HEK293T (cell line): Measurements from ENCODE around the gene MYCBP2.
"Not testable (repeated sequence)": the region's sequence is repeated elsewhere in the genome, so short reads cannot be mapped to it uniquely, and the experiment has no call there.

Source experiments
- CTCF ChIA-PET: fragments of 350-600 bp; formaldehyde crosslinking; extraction: SDS; loops from one replicate; lab custom pipeline; 2021; ENCODE audit warnings: antibody characterized with exemption, inconsistent platforms; lab: Yijun Ruan, JAX
- POLR2A ChIA-PET: fragments of 350-600 bp; formaldehyde crosslinking; extraction: SDS; loops from one replicate; lab custom pipeline; 2020; ENCODE audit warnings: antibody characterized with exemption, inconsistent platforms; lab: Yijun Ruan, JAX
- DNase-seq: peaks from one replicate; pipeline ENCODE4 v3.0.0; 2012; ENCODE audit warnings: mixed read lengths; ENCODE audit errors: extremely low spot score
- ARNT ChIP-seq: fragments of 450-650 bp; IDR thresholded peaks from 2 replicates; pipeline ENCODE4 v1.6.1; 2017; ENCODE audit warnings: mild to moderate bottlenecking
- BHLHE40 ChIP-seq: fragments of 450-650 bp; IDR thresholded peaks from 2 replicates; pipeline ENCODE4 v1.6.1; 2016; ENCODE audit warnings: mild to moderate bottlenecking, moderate library complexity, borderline replicate concordance
- CTBP1 ChIP-seq: fragments of 450-650 bp; IDR thresholded peaks from 2 replicates; pipeline ENCODE4 v1.6.1; 2016; ENCODE audit warnings: borderline replicate concordance
- ELF4 ChIP-seq: fragments of 450-650 bp; IDR thresholded peaks from 2 replicates; pipeline ENCODE4 v1.6.1; 2017; ENCODE audit warnings: antibody characterized with exemption
- FOXA1 ChIP-seq: fragments of 450-650 bp; IDR thresholded peaks from 2 replicates; pipeline ENCODE4 v1.6.1; 2016; ENCODE audit warnings: mild to moderate bottlenecking
- FOXK2 ChIP-seq: fragments of 450-650 bp; IDR thresholded peaks from 2 replicates; pipeline ENCODE4 v1.6.1; 2016; ENCODE audit warnings: mild to moderate bottlenecking
- FOXM1 ChIP-seq: fragments of 450-650 bp; IDR thresholded peaks from 2 replicates; pipeline ENCODE4 v1.6.1; 2017; ENCODE audit warnings: mild to moderate bottlenecking, borderline replicate concordance
- HDGF ChIP-seq: fragments of 450-650 bp; IDR thresholded peaks from 2 replicates; pipeline ENCODE4 v1.6.1; 2017; ENCODE audit warnings: antibody characterized with exemption, borderline replicate concordance
- L3MBTL2 ChIP-seq: fragments of 450-650 bp; conservative IDR thresholded peaks from 2 replicates; pipeline ENCODE4 v1.6.1; 2016; ENCODE audit warnings: mild to moderate bottlenecking
- LEF1 ChIP-seq: fragments of 450-650 bp; IDR thresholded peaks from 2 replicates; pipeline ENCODE4 v1.6.1; 2017; ENCODE audit warnings: mild to moderate bottlenecking, borderline replicate concordance
- NFRKB ChIP-seq: fragments of 450-650 bp; IDR thresholded peaks from 2 replicates; pipeline ENCODE4 v1.6.1; 2016; ENCODE audit warnings: mild to moderate bottlenecking, moderate library complexity
- PKNOX1 ChIP-seq: fragments of 450-650 bp; IDR thresholded peaks from 2 replicates; pipeline ENCODE4 v1.6.1; 2016
- SP1 ChIP-seq: fragments of 450-650 bp; IDR thresholded peaks from 2 replicates; pipeline ENCODE4 v1.6.1; 2017
- SUZ12 ChIP-seq: fragments of 450-650 bp; IDR thresholded peaks from 2 replicates; pipeline ENCODE4 v1.6.1; 2016; ENCODE audit warnings: mild to moderate bottlenecking
- TARDBP ChIP-seq: fragments of 450-650 bp; IDR thresholded peaks from 2 replicates; pipeline ENCODE4 v1.6.1; 2016
- ZNF384 ChIP-seq: fragments of 450-650 bp; IDR thresholded peaks from 2 replicates; pipeline ENCODE4 v1.6.1; 2016

The MYCBP2 gene

GRCh38 chr13:77262198-77262597 is 64.7 kb downstream of the MYCBP2 start:
- no peak for DNase-seq
- POLR2A ChIA-PET: no interaction called here
- CTCF ChIA-PET: no interaction called here
- TF ChIP-seq LEF1: no peak
- no peak for TF ChIP-seq PKNOX1
- TF ChIP-seq L3MBTL2: no peak
- TF ChIP-seq SP1: no peak
- TF ChIP-seq SUZ12: no peak
- TF ChIP-seq NFRKB: no peak
- TF ChIP-seq FOXM1: no peak
- TF ChIP-seq BHLHE40: no peak
- no peak for TF ChIP-seq ZNF384
- TF ChIP-seq FOXA1: no peak
- TF ChIP-seq FOXK2: no peak
- no peak for TF ChIP-seq CTBP1
- no peak for TF ChIP-seq HDGF
- no peak for TF ChIP-seq TARDBP
- no peak for TF ChIP-seq ELF4
- no peak for TF ChIP-seq ARNT

GRCh38 chr13:77250975-77251374 is 75.9 kb downstream of the MYCBP2 start:
- ChIA-PET POLR2A (no interaction called here), CTCF (no interaction called here)
- TF ChIP-seq FOXK2: no peak
- no peak for TF ChIP-seq NFRKB
- no peak for TF ChIP-seq L3MBTL2
- no peak for TF ChIP-seq PKNOX1
- no peak for TF ChIP-seq FOXA1
- no peak for TF ChIP-seq CTBP1
- no peak for TF ChIP-seq LEF1
- TF ChIP-seq SUZ12: no peak
- no peak for TF ChIP-seq TARDBP
- no peak for TF ChIP-seq ZNF384
- TF ChIP-seq ELF4: no peak
- no peak for TF ChIP-seq ARNT
- no peak for TF ChIP-seq SP1
- no peak for TF ChIP-seq BHLHE40
- TF ChIP-seq HDGF: no peak
- no peak for TF ChIP-seq FOXM1
- no peak for DNase-seq

GRCh38 chr13:77245224-77245623 is 81.7 kb downstream of the MYCBP2 start:
- CTCF ChIA-PET, DNase-seq, POLR2A ChIA-PET: not testable (repeated sequence)

GRCh38 chr13:77239312-77239711 is 87.6 kb downstream of the MYCBP2 start:
- CTCF ChIA-PET: no interaction called here
- POLR2A ChIA-PET: no interaction called here
- no peak for DNase-seq
- TF ChIP-seq ZNF384: no peak
- TF ChIP-seq ARNT: no peak
- no peak for TF ChIP-seq FOXM1

GRCh38 chr13:77235456-77236022 is 91.4 kb downstream of the MYCBP2 start:
- DNase-seq: no peak
- ChIA-PET POLR2A (no interaction called here), CTCF (no interaction called here)
- no peak for TF ChIP-seq TARDBP
- no peak for TF ChIP-seq SUZ12

GRCh38 chr13:77233159-77233558 is 93.7 kb downstream of the MYCBP2 start:
- TF ChIP-seq ARNT (no peak), FOXK2 (no peak), FOXM1 (no peak), CTBP1 (no peak), TARDBP (no peak), SP1 (no peak), NFRKB (no peak), LEF1 (no peak), SUZ12 (no peak), HDGF (no peak), FOXA1 (no peak), ZNF384 (no peak), PKNOX1 (no peak), BHLHE40 (no peak), ELF4 (no peak), L3MBTL2 (no peak)
- CTCF ChIA-PET: no interaction called here
- POLR2A ChIA-PET: no interaction called here
- no peak for DNase-seq

GRCh38 chr13:77230560-77230959 is 96.3 kb downstream of the MYCBP2 start:
- ChIA-PET CTCF (no interaction called here), POLR2A (no interaction called here)
- TF ChIP-seq BHLHE40: no peak
- DNase-seq: no peak
